Inflammatory macrophage treated with lipopolysaccharide for 4 hours (primary cell): ENCODE data around the gene KSR2.

ENCODE experiments used
- DNase-seq: peaks from one replicate; pipeline ENCODE4 v3.0.0-alpha.2; 2020

KSR2 gene

GRCh38 chr12:117437516-117438255, 531.1 kb downstream of the KSR2 start:
- no peak for DNase-seq

GRCh38 chr12:117433878-117434277, 534.9 kb downstream of the KSR2 start:
- no peak for DNase-seq

- no peak for DNase-seq
Measured at GRCh38 chr12:117430246-117430645, 538.5 kb downstream of the KSR2 start.

- DNase-seq, result no peak
Measured at GRCh38 chr12:117427211-117427610, 541.6 kb downstream of the KSR2 start.

GRCh38 chr12:117421987-117422386, 546.8 kb downstream of the KSR2 start:
- no peak for DNase-seq

- no peak for DNase-seq
Measured at GRCh38 chr12:117421068-117421752, 547.6 kb downstream of the KSR2 start.

- DNase-seq, result no peak
Measured at GRCh38 chr12:117417004-117417403, 551.8 kb downstream of the KSR2 start.

GRCh38 chr12:117412465-117413188, 556.2 kb downstream of the KSR2 start:
- DNase-seq, result no peak

GRCh38 chr12:117409286-117409685, 559.5 kb downstream of the KSR2 start:
- no peak for DNase-seq

- no peak for DNase-seq
Measured at GRCh38 chr12:117408161-117408791, 560.5 kb downstream of the KSR2 start.

- no peak for DNase-seq
Measured at GRCh38 chr12:117404940-117405339, 563.9 kb downstream of the KSR2 start.

- DNase-seq, result no peak
Measured at GRCh38 chr12:117404203-117404853, 564.5 kb downstream of the KSR2 start.

- no peak for DNase-seq
Measured at GRCh38 chr12:117403586-117404139, 565.1 kb downstream of the KSR2 start.
